Bronchial smooth muscle cell (primary cell): ENCODE results near the gene GNAI3. TPM values are rescaled to one million over a fixed set of nuclear protein-coding genes. Genes with fewer than 3 reads are reported as not detected.

Source experiments
- total RNA-seq: library from RNA; depleted of rRNA; stranded (reverse); fragments of >200 nt; gene quantifications from 2 replicates; pipeline ENCODE4 v1.2.1, GENCODE V29; 2014

GNAI3 gene
- 13.8 and 15.3 TPM in 2 replicates for total RNA-seq

DNA sequence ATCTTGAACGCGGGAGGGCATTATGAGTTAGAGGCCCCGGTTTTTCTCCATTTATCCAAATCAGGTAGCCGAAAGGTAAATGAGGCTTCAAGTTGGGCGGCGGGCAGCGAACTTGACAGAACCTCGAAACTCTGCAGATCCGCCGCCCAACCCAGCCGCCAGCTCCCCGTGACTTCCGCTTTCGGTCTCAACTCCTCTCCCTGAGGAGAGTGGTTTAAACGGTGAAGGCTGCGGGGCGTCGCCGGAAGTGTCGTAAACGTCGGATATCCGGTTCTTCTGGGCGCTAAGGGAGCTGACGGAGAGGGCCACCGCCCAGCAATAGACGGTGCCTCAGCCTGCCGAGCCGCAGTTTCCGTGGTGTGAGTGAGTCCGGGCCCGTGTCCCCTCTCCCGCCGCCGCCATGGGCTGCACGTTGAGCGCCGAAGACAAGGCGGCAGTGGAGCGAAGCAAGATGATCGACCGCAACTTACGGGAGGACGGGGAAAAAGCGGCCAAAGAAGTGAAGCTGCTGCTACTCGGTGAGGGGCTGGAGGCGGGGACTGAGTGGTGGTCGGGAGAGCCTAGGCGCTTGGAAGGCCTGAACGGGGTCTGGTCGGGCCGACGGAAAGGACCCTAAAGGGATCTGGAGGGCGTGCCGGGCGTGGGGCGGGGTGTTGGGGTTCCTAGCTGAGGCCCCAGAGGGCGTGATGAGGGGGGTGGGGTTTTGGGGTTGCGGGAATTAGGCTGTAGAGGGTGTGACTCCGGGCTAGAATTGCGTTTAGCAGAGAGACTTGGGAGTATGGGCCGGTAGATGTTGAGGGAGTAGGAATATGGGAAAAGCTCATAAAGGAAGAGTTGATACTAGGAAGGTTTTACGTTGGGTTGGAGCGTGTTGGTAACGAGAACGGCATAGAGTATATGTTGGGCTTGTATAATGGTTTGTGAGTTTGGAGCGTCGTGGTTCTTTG lies at the start of gene GNAI3:
Gene GNAI3 (plus strand): TSS at position 295 of the 947 bp plus-strand sequence. CDS start 106 bp downstream, at position 401.

DNA sequence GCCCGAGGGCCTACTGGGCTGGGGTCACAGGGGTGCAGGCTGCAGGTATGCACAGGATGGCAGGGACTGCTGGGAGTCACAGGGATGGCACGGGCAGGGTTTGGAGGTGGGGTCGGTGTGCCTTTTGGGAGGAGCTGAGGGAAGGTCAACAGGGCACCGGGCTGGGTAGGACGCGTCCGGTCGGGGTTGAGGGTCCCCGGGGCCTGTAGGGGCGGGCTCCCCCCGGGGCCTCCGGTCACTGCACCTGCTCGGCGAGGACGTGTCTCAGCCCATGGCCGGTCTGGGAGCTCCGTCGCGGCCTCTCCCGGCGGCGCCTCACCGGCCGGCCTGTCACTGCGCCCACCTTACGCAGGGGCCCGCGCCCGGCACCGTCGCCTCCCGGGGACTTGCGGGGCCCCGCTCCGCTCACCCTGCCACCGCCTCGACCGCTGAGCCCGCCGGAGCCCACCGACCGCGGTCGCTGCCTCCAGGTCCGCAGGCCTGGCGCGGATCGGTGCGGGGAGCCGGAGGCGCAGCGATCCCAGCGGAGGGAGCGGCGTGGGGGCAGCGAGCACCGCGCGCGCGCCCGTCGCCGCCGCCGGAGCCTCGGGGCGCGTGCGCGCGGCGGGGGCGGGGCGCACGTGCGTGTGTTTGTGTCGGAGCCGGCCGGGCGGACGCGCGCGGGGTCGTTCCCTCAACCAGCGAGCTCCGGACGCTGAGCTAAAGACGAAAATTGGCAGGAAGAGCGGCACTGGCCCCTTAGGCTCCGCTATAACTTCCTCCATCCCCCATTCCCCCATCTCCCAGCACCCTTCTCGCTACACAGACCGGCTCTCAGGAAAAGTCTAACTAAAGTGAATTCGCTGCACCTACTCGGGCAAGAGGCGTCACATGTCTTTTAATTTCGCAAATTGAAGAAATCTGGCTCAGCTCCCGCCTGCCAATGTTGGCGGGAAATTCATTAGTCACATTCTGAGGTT lies 39.0 kb upstream of the GNAI3 start, which contains the start of gene AMIGO1:
Gene AMIGO1 (minus strand): TSS at position 552 of the 959 bp plus-strand sequence. CDS start 815 bp downstream, outside the sequence.

DNA sequence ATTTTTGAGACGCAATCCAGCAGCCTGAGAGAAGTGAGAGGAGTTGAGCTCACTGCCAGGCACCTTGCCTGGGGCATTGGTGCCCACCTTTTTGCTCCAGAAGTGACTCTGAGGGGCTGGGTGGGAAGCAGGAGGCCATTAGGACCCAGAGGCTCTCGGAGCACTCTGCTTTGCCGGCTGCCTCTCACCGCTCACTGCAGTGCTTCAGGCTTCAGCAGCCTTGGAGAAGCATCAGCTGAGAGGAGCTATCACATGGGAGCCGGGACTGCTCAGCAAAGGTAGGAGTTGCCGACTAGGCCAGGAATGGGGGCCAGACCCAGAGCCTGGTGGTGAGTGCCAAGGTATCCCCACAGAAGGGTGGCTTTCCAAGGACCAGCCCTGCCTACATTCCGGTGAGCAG lies 8.7 kb upstream of the GNAI3 start, which contains the start of gene GPR61:
Gene GPR61 (plus strand): TSS at position 197 of the 400 bp plus-strand sequence. CDS start 3,151 bp downstream, outside the sequence.

DNA sequence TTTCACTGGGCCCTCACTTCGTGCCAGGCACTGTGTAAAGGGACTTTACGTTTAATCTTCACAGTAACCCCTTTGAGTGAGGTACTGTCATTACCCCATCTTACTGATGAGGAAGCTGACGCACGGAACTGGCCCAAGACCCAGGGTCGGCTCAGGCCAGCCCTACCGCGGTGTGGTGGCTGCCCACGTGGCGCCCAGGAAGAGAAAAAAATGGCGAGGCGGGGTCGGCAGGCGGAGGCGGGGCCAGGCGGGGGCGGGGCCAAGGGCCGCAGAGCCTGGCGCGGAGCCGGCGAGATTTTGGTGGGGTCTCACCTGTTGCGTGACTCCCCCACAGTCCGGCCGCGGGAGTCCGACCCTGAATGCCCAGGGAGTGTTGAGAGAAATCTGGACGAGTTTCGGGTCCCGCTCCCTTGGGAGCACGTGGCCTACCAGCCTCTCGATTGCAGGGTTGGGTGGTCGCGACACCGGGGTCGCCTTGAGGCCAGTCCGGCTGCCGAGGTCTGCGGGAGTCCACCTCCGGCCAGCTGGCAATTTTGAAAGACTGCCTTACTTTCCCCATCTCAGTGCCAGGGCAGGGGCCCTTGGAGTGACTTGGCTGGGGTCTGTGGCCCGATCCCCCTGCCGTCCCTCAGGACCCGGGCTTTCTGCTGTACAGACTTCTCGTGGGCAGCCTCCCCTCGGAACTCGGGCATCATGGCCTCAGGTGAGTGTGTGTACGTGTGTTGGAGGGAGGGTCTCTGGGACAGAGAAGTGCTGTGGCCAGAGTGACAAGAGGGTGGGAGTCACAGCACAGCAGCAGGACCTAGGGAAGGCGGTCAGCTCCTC lies 71.4 kb downstream of the GNAI3 start, which contains the start of the genes AMPD2 and GNAT2:
Gene AMPD2 (plus strand): TSS at position 262 of the 825 bp plus-strand sequence. CDS start 1,339 bp downstream, outside the sequence.
Gene GNAT2 (minus strand): TSS at position 41 of the 825 bp plus-strand sequence. CDS start 6,746 bp downstream, outside the sequence.

DNA sequence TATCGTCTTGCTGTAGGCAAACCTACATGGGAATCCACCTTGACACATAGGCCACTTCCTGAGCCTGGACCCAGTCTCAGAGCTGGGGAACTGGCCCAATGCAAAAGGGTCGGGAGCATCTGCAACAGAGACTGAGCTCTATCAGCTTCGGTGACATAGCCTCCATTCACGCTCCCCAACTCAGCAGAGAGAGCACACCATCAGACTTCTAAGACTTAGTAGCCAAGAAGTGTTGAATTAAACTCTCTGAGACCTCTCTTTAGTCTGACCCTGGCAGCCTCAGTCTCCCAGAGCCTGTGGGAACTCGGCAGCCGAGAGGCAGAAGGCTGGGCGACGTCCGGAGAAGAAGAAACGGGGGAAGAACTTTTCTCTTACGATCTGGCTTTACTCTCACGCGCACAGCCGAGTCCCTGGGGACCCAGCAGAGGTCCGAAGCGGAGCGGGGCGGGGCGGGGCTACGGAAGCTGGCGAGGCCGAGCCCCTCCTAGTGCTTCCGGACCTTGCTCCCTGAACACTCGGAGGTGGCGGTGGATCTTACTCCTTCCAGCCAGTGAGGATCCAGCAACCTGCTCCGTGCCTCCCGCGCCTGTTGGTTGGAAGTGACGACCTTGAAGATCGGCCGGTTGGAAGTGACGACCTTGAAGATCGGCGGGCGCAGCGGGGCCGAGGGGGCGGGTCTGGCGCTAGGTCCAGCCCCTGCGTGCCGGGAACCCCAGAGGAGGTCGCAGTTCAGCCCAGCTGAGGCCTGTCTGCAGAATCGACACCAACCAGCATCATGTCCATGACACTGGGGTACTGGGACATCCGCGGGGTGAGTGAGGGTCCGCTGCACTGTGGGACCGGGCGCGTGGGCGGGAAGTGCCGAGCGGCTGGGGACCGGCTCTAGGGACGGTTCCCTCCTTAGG lies 107.5 kb downstream of the GNAI3 start, which contains the start of gene GSTM4:
Gene GSTM4 (plus strand): TSS at position 485 of the 905 bp plus-strand sequence. CDS start 291 bp downstream, at position 776.

DNA sequence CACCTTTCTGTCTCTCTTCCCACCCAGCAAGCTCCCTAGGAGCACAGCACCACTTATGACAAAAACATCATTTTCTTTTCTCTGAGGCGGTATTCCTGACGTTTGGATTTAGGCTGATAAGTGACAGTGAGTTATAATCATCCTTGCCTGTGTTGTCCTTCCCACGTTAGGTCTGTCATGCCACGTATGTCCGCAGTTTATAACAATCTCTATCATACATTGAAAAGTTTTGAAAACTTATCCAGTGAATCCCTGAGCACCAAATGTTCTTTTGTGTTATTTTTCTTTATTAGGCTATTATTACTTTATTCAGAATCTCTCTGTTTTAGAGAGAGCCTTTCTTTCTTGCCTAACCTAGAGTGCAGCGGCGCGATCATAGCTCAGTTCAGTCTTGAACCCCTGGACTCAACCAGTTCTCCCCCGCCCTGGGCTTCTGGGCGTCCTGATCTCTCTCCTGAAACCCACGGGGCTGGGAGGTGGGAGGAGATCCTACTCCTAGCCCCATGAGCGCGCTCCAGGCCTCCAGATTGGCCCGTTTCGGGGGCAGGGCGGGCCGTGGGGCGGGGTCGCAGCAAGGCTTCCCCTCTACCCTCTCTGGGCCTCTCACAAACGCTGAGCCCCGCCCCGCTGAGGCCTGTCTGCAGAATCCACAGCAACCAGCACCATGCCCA lies 119.2 kb downstream of the GNAI3 start, which contains the start of gene GSTM2:
Gene GSTM2 (plus strand): TSS at position 606 of the 671 bp plus-strand sequence. CDS start 59 bp downstream, at position 665.

Other genes starting within 250 kb of the GNAI3 start
- not detected in 2 replicates for gene MYBPHL, start 241.6 kb upstream of the GNAI3 start, total RNA-seq
- gene SORT1, start 150.7 kb upstream of the GNAI3 start, total RNA-seq, result 1.2 and 1.4 TPM in 2 replicates
- 38.5 and 48.2 TPM in 2 replicates for gene PSMA5, start 122.2 kb upstream of the GNAI3 start, total RNA-seq
- gene SYPL2, start 82.1 kb upstream of the GNAI3 start, total RNA-seq, result 0.16 and 0.43 TPM in 2 replicates
- 1.3 and 2.1 TPM in 2 replicates for gene ATXN7L2, start 64.7 kb upstream of the GNAI3 start, total RNA-seq
- 3.6 and 5.2 TPM in 2 replicates for gene CYB561D1, start 54.5 kb upstream of the GNAI3 start, total RNA-seq
- gene AMIGO1, start 38.9 kb upstream of the GNAI3 start, total RNA-seq, result 1.3 and 1.9 TPM in 2 replicates
- under 0.01 and 0.34 TPM in 2 replicates for gene GPR61, start 8.7 kb upstream of the GNAI3 start, total RNA-seq
- 0.34 and 0.79 TPM in 2 replicates for gene GNAT2, start 71.0 kb downstream of the GNAI3 start, total RNA-seq
- 57.1 and 61.6 TPM in 2 replicates for gene AMPD2, start 71.2 kb downstream of the GNAI3 start, total RNA-seq
- gene GSTM4, start 107.5 kb downstream of the GNAI3 start, total RNA-seq, result 15.6 and 15.9 TPM in 2 replicates
- gene GSTM2, start 119.4 kb downstream of the GNAI3 start, total RNA-seq, result 33.7 and 43.5 TPM in 2 replicates
- not detected in 2 replicates for gene GSTM1, start 139.2 kb downstream of the GNAI3 start, total RNA-seq
- 3.9 and 13.4 TPM in 2 replicates for gene GSTM5, start 163.6 kb downstream of the GNAI3 start, total RNA-seq
- 153 and 159 TPM in 2 replicates for gene GSTM3, start 192.4 kb downstream of the GNAI3 start, total RNA-seq
- gene EPS8L3, start 215.3 kb downstream of the GNAI3 start, total RNA-seq, result not detected in 2 replicates